Measurements from ENCODE around the gene INO80C.
A peak's percentile ranks its signal among the peaks of the same experiment; 100 is the strongest.
"Not testable (repeated sequence)": the region's sequence is repeated elsewhere in the genome, so short reads cannot be mapped to it uniquely, and the experiment has no call there.

The INO80C gene

GRCh38 chr18:35512761-35513160 lies 15.0 kb upstream of the INO80C start:
- DNase-seq: no peak

- no peak for DNase-seq
These were observed 14.1 kb upstream of the INO80C start for GRCh38 chr18:35511833-35512232.

GRCh38 chr18:35511428-35511827 lies 13.7 kb upstream of the INO80C start:
- DNase-seq: no peak

- DNase-seq: no peak
These were observed 12.4 kb upstream of the INO80C start for GRCh38 chr18:35510076-35510651.

GRCh38 chr18:35508746-35509338 lies 11.1 kb upstream of the INO80C start:
- DNase-seq: no peak

- no peak for DNase-seq
These were observed 10.3 kb upstream of the INO80C start for GRCh38 chr18:35508030-35508429.

GRCh38 chr18:35507623-35508022 lies 9.9 kb upstream of the INO80C start:
- DNase-seq: no peak

GRCh38 chr18:35507192-35507591 lies 9.4 kb upstream of the INO80C start:
- no peak for DNase-seq

- DNase-seq: no peak
These were observed 8.4 kb upstream of the INO80C start for GRCh38 chr18:35506024-35506712.

GRCh38 chr18:35504996-35505395 lies 7.2 kb upstream of the INO80C start:
- DNase-seq: no peak

- DNase-seq: peak in 1 of 2 donors; percentile 21
These were observed 4.3 kb upstream of the INO80C start for GRCh38 chr18:35502052-35502451.

GRCh38 chr18:35501369-35501768 lies 3.6 kb upstream of the INO80C start:
- no peak for DNase-seq

- no peak for DNase-seq
These were observed 2.4 kb upstream of the INO80C start for GRCh38 chr18:35500113-35500512.

- no peak for DNase-seq
These were observed 762 bp downstream of the INO80C start for GRCh38 chr18:35497027-35497369.

GRCh38 chr18:35495536-35496314 lies 2.0 kb downstream of the INO80C start:
- no peak for DNase-seq

- DNase-seq: no peak
These were observed 3.2 kb downstream of the INO80C start for GRCh38 chr18:35494251-35495220.

- no peak for DNase-seq
These were observed 6.1 kb downstream of the INO80C start for GRCh38 chr18:35491700-35492077.

GRCh38 chr18:35490894-35491699 lies 6.7 kb downstream of the INO80C start:
- DNase-seq: no peak

- no peak for DNase-seq
These were observed 7.8 kb downstream of the INO80C start for GRCh38 chr18:35489913-35490490.

GRCh38 chr18:35489281-35489680 lies 8.5 kb downstream of the INO80C start:
- not testable (repeated sequence) for DNase-seq

GRCh38 chr18:35488396-35488795 lies 9.4 kb downstream of the INO80C start:
- not testable (repeated sequence) for DNase-seq
